GM19397 (cell line): ENCODE data around the gene AACS.

Experiments
- ATAC-seq: cut with Tn5 transposase; IDR thresholded peaks from one replicate; pipeline ENCODE4 v1.9.1; 2021; ENCODE audit warnings: mild to moderate bottlenecking, moderate library complexity; ENCODE audit not compliant: unreplicated experiment

AACS gene

GRCh38 chr12:125149160-125150108 lies 84.2 kb downstream of the AACS start:
- peak; percentile 94 for ATAC-seq

GRCh38 chr12:125151284-125151683 lies 86.0 kb downstream of the AACS start:
- no peak for ATAC-seq

GRCh38 chr12:125152463-125152862 lies 87.2 kb downstream of the AACS start:
- no peak for ATAC-seq

GRCh38 chr12:125155366-125155765 lies 90.1 kb downstream of the AACS start:
- no peak for ATAC-seq

- ATAC-seq: no peak
These were observed 91.9 kb downstream of the AACS start for GRCh38 chr12:125157177-125157576.

- no peak for ATAC-seq
These were observed 94.5 kb downstream of the AACS start for GRCh38 chr12:125159702-125160101.

- no peak for ATAC-seq
These were observed 95.2 kb downstream of the AACS start for GRCh38 chr12:125160281-125160955.

- no peak for ATAC-seq
These were observed 96.4 kb downstream of the AACS start for GRCh38 chr12:125161712-125162022.

GRCh38 chr12:125162489-125163028 lies 97.3 kb downstream of the AACS start:
- no peak for ATAC-seq

GRCh38 chr12:125163148-125163547 lies 97.9 kb downstream of the AACS start:
- no peak for ATAC-seq

- no peak for ATAC-seq
These were observed 99.3 kb downstream of the AACS start for GRCh38 chr12:125164541-125164940.

- ATAC-seq: no peak
These were observed 100.8 kb downstream of the AACS start for GRCh38 chr12:125166041-125166440.

- no peak for ATAC-seq
These were observed 102.4 kb downstream of the AACS start for GRCh38 chr12:125167658-125168057.

GRCh38 chr12:125169451-125169850 lies 104.2 kb downstream of the AACS start:
- ATAC-seq: no peak

- ATAC-seq: no peak
These were observed 104.6 kb downstream of the AACS start for GRCh38 chr12:125169870-125170269.

- no peak for ATAC-seq
These were observed 106.0 kb downstream of the AACS start for GRCh38 chr12:125171267-125171666.

- no peak for ATAC-seq
These were observed 107.1 kb downstream of the AACS start for GRCh38 chr12:125172231-125172850.

- no peak for ATAC-seq
These were observed 110.3 kb downstream of the AACS start for GRCh38 chr12:125175576-125175975.

- no peak for ATAC-seq
These were observed 113.0 kb downstream of the AACS start for GRCh38 chr12:125178222-125178621.

GRCh38 chr12:125180144-125180543 lies 114.9 kb downstream of the AACS start:
- no peak for ATAC-seq

GRCh38 chr12:125181107-125181506 lies 115.9 kb downstream of the AACS start:
- no peak for ATAC-seq
